DND-41 (cell line): Measurements from ENCODE around the gene CACNA1I.

Experiments
- CTCF ChIP-seq: IDR thresholded peaks from 2 replicates; pipeline ENCODE4 v1.5.1; 2012; ENCODE audit warnings: borderline replicate concordance, low read length, moderate library complexity, mild to moderate bottlenecking; ENCODE audit not compliant: poor library complexity, severe bottlenecking; ENCODE audit errors: extremely low read depth
- EZH2 ChIP-seq: IDR thresholded peaks from 3 replicates; pipeline ENCODE4 v1.6.1; 2012; ENCODE audit warnings: borderline replicate concordance, low read depth, mild to moderate bottlenecking, moderate library complexity, low read length, inconsistent platforms; ENCODE audit not compliant: severe bottlenecking

DNA sequence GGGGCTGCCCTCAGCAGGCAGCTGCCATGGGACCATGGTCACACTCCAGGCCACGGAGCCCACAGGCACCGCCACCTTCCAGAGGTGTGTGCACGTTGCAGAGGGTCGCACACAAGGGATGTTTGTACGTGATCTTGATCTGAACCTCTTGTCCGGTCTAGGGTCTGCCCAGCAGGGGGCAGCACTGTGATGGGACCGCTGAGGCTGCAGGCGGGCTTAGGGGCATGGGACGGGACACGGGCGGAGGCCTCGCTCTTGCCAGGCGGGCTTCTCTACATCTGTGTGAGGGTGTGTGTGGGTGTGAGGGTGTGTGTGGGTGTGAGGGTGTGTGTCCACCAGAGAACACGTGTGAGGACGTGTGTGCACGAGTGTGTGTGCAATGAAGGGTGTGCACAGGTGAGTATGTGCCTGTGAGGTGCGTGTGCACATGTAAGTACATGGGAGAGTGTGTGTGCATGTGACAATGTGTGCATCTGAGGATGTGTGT is 52.4 kb downstream of the CACNA1I start:
- TF ChIP-seq CTCF (peak; percentile 79), EZH2 (no peak)
